SIG-M5 (cell line): ENCODE measurements around the gene PTPRZ1.

Source experiments
- DNase-seq: peaks from one replicate; lab custom pipeline; 2025; lab: John Stamatoyannopoulos, UW

Gene PTPRZ1

GRCh38 chr7:121954803-121955202 is 81.8 kb downstream of the PTPRZ1 start:
- DNase-seq, result no peak

GRCh38 chr7:121957626-121958025 is 84.7 kb downstream of the PTPRZ1 start:
- DNase-seq, result no peak

- DNase-seq, result no peak
Measured at GRCh38 chr7:121960678-121961077, 87.7 kb downstream of the PTPRZ1 start.

GRCh38 chr7:121961089-121961867 is 88.3 kb downstream of the PTPRZ1 start:
- no peak for DNase-seq

GRCh38 chr7:121966276-121966934 is 93.4 kb downstream of the PTPRZ1 start:
- no peak for DNase-seq

- no peak for DNase-seq
Measured at GRCh38 chr7:121966935-121967332, 94.0 kb downstream of the PTPRZ1 start.

GRCh38 chr7:121985476-121986030 is 112.6 kb downstream of the PTPRZ1 start:
- DNase-seq, result no peak

GRCh38 chr7:121992068-121992467 is 119.1 kb downstream of the PTPRZ1 start:
- no peak for DNase-seq

- DNase-seq, result no peak
Measured at GRCh38 chr7:121994625-121995410, 121.9 kb downstream of the PTPRZ1 start.

- DNase-seq, result no peak
Measured at GRCh38 chr7:122006687-122007086, 133.7 kb downstream of the PTPRZ1 start.

GRCh38 chr7:122010116-122010515 is 137.2 kb downstream of the PTPRZ1 start:
- no peak for DNase-seq

- no peak for DNase-seq
Measured at GRCh38 chr7:122013065-122013464, 140.1 kb downstream of the PTPRZ1 start.

GRCh38 chr7:122013630-122014029 is 140.7 kb downstream of the PTPRZ1 start:
- DNase-seq, result no peak

GRCh38 chr7:122014697-122015096 is 141.7 kb downstream of the PTPRZ1 start:
- no peak for DNase-seq

- DNase-seq, result no peak
Measured at GRCh38 chr7:122018032-122018431, 145.1 kb downstream of the PTPRZ1 start.

- no peak for DNase-seq
Measured at GRCh38 chr7:122027058-122027457, 154.1 kb downstream of the PTPRZ1 start.

GRCh38 chr7:122033641-122034040 is 160.7 kb downstream of the PTPRZ1 start:
- no peak for DNase-seq

- DNase-seq, result no peak
Measured at GRCh38 chr7:122035876-122036275, 162.9 kb downstream of the PTPRZ1 start.

GRCh38 chr7:122038134-122038533 is 165.2 kb downstream of the PTPRZ1 start:
- DNase-seq, result no peak

- no peak for DNase-seq
Measured at GRCh38 chr7:122038904-122039303, 165.9 kb downstream of the PTPRZ1 start.

- no peak for DNase-seq
Measured at GRCh38 chr7:122040147-122040546, 167.2 kb downstream of the PTPRZ1 start.

- no peak for DNase-seq
Measured at GRCh38 chr7:122046402-122046801, 173.4 kb downstream of the PTPRZ1 start.
